G401.6 (cell line): ENCODE data around the gene BPIFB3.
"Not testable (repeated sequence)": the region's sequence is repeated elsewhere in the genome, so short reads cannot be mapped to it uniquely, and the experiment has no call there.

Source experiments
- FAIRE-seq: peaks from 2 replicates; lab custom pipeline; 2012; peaks lifted over from hg19 to GRCh38; lab: Jason Lieb, UNC

Gene BPIFB3

GRCh38 chr20:33091693-33092092 lies 38.0 kb downstream of the BPIFB3 start:
- FAIRE-seq = no peak

GRCh38 chr20:33092361-33092760 lies 38.7 kb downstream of the BPIFB3 start:
- FAIRE-seq = no peak

GRCh38 chr20:33093074-33093473 lies 39.4 kb downstream of the BPIFB3 start:
- no peak for FAIRE-seq

GRCh38 chr20:33093582-33093981 lies 39.9 kb downstream of the BPIFB3 start:
- no peak for FAIRE-seq

GRCh38 chr20:33095249-33095648 lies 41.5 kb downstream of the BPIFB3 start:
- FAIRE-seq = no peak

- FAIRE-seq = peak; percentile 92
These were observed 42.3 kb downstream of the BPIFB3 start for GRCh38 chr20:33095902-33096584.

- FAIRE-seq = no peak
These were observed 43.3 kb downstream of the BPIFB3 start for GRCh38 chr20:33097001-33097400.

GRCh38 chr20:33099843-33100538 lies 46.3 kb downstream of the BPIFB3 start:
- FAIRE-seq = no peak

GRCh38 chr20:33103556-33103955 lies 49.9 kb downstream of the BPIFB3 start:
- FAIRE-seq = no peak

GRCh38 chr20:33104336-33104735 lies 50.6 kb downstream of the BPIFB3 start:
- no peak for FAIRE-seq

GRCh38 chr20:33105316-33105924 lies 51.7 kb downstream of the BPIFB3 start:
- no peak for FAIRE-seq

GRCh38 chr20:33106058-33106620 lies 52.4 kb downstream of the BPIFB3 start:
- FAIRE-seq = not testable (repeated sequence)

- no peak for FAIRE-seq
These were observed 55.0 kb downstream of the BPIFB3 start for GRCh38 chr20:33108661-33109060.

- no peak for FAIRE-seq
These were observed 56.6 kb downstream of the BPIFB3 start for GRCh38 chr20:33110147-33110825.

- no peak for FAIRE-seq
These were observed 57.6 kb downstream of the BPIFB3 start for GRCh38 chr20:33111306-33111705.

GRCh38 chr20:33112547-33113386 lies 59.1 kb downstream of the BPIFB3 start:
- FAIRE-seq = no peak

GRCh38 chr20:33113387-33113908 lies 59.7 kb downstream of the BPIFB3 start:
- FAIRE-seq = no peak

GRCh38 chr20:33115501-33115900 lies 61.8 kb downstream of the BPIFB3 start:
- FAIRE-seq = not testable (repeated sequence)

- no peak for FAIRE-seq
These were observed 66.3 kb downstream of the BPIFB3 start for GRCh38 chr20:33119725-33120720.

- no peak for FAIRE-seq
These were observed 67.2 kb downstream of the BPIFB3 start for GRCh38 chr20:33120934-33121333.
